Posterior vena cava (tissue), 2 donors: Measurements from ENCODE around the gene RNF2. TPM values are rescaled to one million over a fixed set of nuclear protein-coding genes. Genes with fewer than 3 reads are reported as not detected.
"Not testable (repeated sequence)": the region's sequence is repeated elsewhere in the genome, so short reads cannot be mapped to it uniquely, and the experiment has no call there.

Experiments used
- DNase-seq: peaks from one replicate; pipeline ENCODE4 v3.0.0-alpha.2; 2020; ENCODE audit warnings: low spot score
- intact Hi-C, 2 donors: fragments of 100-400 bp; cut with DNase I; formaldehyde crosslinking; loops; one replicate each; pipeline versions ENCODE4 v1.14.1 to v1.14.2; 2022 to 2023
- long read RNA-seq, 2 donors: library from polyadenylated mRNA; unstranded; transcript quantifications; one replicate each; pipeline ENCODE4 v2.0.0, GENCODE V29; 2020 to 2021
- total RNA-seq, 2 donors: library from RNA; stranded (reverse); fragmentation: NEBNext Ultra II Directional; extraction: Animal tissue kit (Norgen Biotek cat#: 25700); gene quantifications; one replicate each; pipeline ENCODE4 v1.2.1, GENCODE V29; 2021
- donor health status: DM: yes; HTN: yes; CAD: no.
- donor health status: DM: yes; HTN: yes; CAD: no.

Gene RNF2
- total RNA-seq, result 10 to 100 TPM; 15.3 to 15.4 TPM
- long read RNA-seq, donor 1, partial matches to known transcripts, result 0 of 2 reads
- long read RNA-seq, donor 1, other reads (novel, unspliced or antisense), result 0 of 2 reads
- long read RNA-seq, donor 2, transcript RNF2-202 (7 exons, 3,606 nt), result major isoform, 10 of 14 reads
- long read RNA-seq, donor 2, partial matches to known transcripts, result 0 of 14 reads
- long read RNA-seq, donor 2, other reads (novel, unspliced or antisense), result 2 of 14 reads

DNA sequence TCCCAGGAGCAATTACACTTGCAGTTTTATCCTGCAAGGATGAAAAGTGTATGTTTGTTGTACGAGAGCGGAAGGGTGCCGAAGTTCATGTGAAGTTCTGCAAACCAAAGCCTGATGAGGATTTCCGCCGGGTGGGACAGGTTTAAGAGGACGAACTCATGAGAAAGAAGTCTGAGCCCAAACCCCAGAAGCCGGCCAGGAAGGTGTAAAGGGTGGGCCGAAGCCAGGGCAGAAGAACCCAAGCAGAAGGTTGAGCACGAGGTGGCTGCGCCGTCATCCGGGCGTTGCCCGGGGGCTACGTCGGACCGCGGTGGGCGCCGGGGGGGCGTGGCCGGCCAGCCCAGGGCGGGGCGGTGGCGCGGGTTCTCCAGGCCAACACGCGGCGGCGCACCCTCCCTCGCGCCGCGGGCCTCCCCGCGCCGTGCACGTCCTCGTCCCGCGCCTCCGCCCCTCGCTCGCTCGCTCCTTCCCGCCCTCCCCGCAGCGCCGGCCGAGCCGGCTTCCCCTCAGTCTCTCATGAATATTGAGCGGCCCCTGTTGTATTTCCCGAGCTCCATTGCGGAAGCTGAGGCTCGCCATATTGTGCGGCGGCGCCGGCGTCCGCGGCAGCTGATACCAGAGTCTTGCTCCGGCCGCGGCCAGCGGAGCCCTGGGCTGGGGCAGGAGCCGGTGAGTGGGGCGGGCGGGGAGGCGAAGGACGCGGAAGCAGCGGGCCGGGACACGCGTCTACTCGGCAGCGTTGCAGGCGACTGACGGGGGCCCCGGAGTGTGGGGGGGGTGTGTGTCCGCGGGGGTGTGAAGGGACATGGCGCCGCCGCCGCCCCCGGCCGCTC, at the start of gene RNF2:
TSS of gene RNF2 (plus strand) at position 578 of the 833 bp plus-strand sequence. CDS start 41,996 bp downstream, outside the sequence.
- intact Hi-C loops, result no loop called here
- DNase-seq, result peak; percentile 94

- intact Hi-C loops, DNase-seq: not testable (repeated sequence)
Observed at GRCh38 chr1:184999974-185000373, 45.4 kb upstream of the RNF2 start.

DNA sequence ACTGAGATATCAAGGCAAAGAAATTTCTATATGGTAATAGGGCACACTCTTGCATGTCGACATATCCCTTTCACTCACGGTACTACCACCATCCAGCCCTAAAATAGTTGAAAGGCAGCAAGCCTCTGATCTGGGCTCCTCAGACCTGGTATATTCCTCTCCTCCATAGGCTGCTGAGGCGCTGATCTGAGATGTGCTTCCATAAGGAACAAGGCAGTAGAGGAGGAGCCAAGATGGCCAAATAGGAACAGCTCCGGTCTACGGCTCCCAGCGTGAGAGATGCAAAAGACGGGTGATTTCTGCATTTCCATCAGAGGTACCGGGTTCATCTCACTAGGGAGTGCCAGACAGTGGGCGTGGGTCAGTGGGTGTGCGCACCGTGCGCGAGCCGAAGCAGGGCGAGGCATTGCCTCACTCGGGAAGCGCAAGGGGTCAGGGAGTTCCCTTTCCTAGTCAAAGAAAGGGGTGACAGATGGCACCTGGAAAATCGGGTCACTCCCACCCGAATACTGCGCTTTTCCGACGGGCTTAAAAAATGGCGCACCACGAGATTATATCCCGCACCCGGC, 44.0 kb upstream of the RNF2 start:
- DNase-seq, intact Hi-C loops: not testable (repeated sequence)

GRCh38 chr1:185008838-185009237, 36.5 kb upstream of the RNF2 start:
- intact Hi-C loops, result no loop called here
- DNase-seq, result no peak

DNA sequence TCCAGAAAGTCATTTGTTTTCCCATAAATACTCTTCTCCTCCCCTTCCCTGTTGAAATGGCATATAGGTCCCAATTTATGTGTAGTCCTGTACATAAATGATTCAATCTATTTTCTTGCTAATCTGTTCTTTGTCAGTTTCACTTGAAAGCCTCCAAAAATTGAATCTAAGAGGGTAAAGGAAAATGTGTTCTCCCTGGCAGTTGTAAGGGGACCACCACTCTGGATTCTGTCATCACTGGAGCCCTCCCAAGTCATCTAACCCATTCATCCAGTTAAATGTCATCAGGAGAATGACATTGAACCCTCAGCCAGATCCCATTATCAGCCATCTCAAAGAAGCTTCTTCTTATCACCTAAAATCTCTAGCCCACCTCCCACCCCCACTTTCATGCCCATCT, 35.0 kb upstream of the RNF2 start:
- intact Hi-C loops, result no loop called here
- no peak for DNase-seq

DNA sequence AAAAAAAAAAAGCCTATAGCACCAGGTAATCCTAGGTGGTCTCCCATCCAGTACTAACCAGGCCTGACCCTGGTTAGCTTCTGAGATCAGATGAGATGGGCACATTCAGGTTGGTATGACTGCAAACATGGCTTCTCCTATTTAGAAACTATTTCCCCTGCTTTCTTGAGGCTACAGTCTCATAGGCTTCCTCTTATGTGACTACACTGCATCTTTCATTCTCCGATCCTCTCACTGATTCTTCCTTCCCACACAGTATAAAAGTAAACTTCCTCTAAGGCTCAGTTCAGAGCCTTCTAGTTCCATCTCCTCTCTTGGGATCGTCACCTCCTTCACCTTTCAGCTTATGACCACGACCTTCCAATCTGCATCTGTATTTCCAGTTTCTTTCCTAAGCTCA, 30.4 kb upstream of the RNF2 start:
- DNase-seq, result no peak
- intact Hi-C loops, result no loop called here

DNA sequence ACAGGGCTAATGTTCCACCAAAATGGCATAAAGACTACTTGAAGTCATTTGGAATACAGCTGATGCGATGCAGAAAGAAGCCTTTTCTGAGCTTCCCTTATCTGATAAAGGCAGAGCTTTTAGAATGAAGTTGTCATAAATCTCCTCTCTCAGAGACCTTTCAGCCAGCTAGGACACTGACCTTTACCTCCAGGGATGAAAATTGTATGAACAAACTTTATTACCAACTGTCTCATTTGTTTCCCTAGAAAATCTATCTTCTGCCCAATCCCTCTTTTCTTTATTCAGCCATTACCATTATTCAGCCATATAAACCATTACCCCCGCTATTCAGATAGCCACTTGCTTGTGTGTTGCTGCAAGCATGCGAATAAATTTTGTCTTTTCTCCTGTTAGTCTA, 29.7 kb upstream of the RNF2 start:
- no peak for DNase-seq
- intact Hi-C loops, result no loop called here

DNA sequence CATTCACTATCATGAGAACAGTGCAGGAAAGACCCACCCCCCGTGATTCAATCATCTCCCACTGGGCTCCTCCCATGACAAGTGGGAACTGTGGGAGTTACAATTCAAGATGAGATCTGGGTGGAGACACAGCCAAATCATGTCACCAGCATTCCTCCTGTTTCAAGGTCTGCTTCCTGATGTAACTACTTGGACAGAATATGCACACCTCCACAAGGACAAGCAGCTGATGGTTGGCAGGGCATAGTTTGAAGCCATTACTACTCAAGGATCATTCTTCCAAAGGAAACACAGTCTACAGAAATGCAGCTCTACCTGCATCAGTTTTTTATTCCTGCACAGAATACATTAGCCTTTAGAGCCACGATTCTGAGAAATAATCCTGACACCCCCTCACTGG, 28.5 kb upstream of the RNF2 start:
- intact Hi-C loops, result no loop called here
- no peak for DNase-seq

DNA sequence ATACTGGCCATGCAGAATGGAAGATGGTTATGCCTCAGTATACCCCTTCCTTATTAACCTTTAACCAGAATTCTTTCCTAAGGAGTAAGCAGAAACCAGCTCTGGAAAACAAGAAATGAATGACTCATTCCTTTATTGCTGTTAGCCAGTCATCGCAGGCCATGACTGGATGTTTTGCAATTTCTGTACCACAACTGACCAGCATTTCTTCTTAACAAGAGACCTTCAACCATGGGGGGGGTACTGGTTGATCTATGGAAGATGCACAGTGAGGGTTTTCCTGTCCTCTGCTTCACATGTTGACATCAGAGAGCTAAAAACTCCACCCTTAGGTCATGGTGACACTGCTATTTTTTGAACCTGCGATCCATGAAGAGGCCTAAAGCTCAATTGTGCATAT, 28.0 kb upstream of the RNF2 start:
- intact Hi-C loops, result no loop called here
- no peak for DNase-seq

GRCh38 chr1:185017966-185018365, 27.4 kb upstream of the RNF2 start:
- DNase-seq, result no peak
- intact Hi-C loops, result no loop called here

DNA sequence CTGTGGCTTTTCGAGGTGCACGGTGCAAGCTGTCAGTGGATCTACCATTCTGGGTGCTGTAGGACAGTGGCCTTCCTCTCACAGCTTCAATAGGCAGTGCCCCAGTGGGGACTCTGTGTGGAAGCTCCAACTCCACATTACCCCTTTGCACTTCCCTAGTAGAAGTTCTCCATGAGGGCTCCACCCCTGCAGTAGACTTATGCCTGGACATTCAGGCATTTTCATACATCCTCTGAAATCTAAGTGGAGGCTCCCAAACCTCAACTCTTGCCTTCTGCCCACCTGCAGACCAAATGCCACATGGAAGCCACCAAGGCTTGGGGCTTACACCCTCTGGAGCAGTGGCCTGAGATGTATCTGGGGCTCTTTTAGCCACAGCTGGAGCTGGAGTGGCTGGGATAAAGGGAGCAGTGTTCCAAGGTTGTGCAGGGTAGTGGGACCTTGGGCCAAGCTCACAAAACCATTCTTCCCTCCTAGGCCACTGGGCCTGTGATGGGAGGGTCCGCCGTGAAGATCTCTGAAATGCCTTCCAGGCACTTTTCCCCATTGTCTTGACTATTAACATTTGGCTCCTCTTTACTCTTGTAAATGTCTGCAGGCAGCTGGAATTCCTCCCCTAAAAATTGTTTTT, 18.0 kb upstream of the RNF2 start:
- intact Hi-C loops, result no loop called here
- no peak for DNase-seq

DNA sequence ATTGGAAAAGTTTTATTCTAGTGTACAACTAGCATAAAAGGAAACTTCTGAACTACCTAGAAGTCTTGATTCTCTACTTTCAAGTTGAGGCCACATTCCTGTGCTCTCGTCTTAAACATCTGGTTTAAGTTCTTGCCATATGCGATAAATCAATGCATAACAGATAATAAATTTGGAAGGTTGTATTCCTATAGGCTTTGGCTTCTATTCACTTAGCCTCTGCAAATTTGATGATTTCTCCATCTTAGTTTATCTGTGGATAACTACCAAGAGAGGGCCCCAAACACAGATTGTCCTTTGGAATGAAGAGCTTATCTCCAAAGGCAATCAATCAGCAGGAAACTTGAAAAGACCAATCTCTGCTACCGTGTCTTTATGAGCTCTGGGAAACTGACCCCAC, 11.7 kb upstream of the RNF2 start:
- no peak for DNase-seq
- intact Hi-C loops, result loop anchor here in 1 of 2 donors (5.0 kb wide), 1 partner anchor 609 kb away; no protein-coding TSS in a partner anchor

GRCh38 chr1:185035258-185035657, 10.1 kb upstream of the RNF2 start:
- intact Hi-C loops, result no loop called here
- DNase-seq, result no peak

DNA sequence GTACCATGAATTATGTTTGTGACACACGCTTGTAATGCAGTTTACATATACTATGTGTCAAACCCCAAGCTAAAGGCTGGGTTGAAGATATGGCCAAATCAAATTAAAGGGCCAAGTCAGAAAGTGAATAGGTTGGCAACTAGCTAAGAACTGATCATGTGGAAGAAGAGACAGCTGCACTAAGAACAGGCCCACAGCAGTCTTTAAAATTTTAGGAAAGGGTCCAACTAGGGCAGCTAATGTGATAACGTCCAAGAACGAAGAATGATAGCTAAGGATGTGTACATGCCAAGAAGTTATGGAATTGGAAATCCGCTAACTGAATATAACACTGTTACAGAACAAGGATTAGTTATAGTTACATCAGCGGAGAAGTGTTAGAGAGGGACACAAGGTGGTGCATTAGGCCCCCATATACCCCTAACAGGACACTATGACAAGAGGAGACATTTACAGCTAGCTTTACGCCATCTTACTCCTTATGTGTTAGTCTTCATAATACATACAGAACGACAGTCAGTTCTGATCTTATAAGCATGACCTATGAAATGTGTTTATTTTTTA, 6.5 kb upstream of the RNF2 start:
- intact Hi-C loops, result no loop called here
- no peak for DNase-seq

DNA sequence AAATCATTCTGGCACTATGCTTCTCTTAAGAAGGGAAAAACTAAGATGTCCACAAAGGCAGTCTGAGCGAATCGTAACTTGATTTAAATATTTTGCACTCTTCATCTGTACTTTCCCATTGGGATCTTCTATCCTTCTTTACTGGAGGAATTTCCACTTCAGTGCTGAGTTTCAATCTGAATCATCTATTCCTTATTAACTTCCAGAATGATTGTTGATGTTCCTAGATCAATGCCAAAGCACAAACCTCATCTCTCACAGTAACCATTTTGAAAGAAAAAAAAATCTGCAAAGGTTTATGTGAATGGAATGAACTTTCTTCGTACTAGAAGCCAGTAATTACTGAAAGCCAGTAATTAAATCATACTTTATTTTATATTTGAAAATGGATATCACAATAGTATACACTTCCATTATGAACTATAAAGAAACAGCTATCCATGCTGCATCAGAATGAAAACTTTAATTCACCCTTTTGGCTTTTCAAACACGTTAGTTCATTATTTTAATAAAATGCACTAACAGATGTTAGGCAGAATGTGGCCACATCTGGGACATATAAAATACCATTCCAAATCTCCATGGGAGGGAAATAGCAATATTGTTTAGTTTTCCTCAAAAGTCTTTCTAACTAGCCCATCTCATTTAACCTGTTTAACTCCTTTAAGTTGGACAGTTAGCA, 5.5 kb upstream of the RNF2 start:
- intact Hi-C loops, result no loop called here
- no peak for DNase-seq

DNA sequence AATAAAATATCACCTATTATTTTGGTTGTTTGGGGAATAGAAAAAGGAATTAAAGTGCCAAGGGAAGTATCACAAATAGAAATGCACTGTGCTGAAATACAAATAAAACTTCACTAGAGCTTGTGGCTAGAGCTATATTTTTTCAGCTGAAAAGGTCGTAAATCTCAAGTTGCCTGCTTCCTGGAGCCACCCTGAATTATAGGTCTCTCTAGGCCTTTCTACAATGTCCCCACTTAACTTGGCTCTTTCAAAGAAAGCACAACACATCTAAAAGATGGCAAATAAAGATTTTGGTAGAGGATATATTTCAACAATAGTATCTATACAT, 5.0 kb upstream of the RNF2 start:
- no peak for DNase-seq
- intact Hi-C loops, result no loop called here

- DNase-seq, result no peak
- intact Hi-C loops, result no loop called here
Observed at GRCh38 chr1:185041742-185042141, 3.6 kb upstream of the RNF2 start.

DNA sequence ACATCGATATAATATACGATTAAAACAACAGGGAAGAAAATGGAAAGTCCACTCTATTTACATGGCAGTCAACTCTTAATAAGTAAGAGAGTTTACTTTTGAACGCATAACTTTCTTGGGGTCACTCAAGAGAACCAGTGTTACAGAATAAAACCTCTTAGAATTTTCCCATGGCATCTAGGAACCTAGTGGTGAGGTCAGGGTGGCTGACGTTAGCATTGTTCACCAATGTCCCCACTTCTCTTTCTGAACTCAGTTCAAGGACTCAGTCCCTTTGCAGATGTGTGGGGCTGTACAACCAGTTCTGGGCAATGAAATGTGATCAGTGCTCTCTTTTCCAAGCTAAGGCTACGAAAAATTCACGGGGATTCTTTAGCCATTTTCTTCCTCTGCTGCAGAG, 2.6 kb upstream of the RNF2 start:
- intact Hi-C loops, result no loop called here
- no peak for DNase-seq

DNA sequence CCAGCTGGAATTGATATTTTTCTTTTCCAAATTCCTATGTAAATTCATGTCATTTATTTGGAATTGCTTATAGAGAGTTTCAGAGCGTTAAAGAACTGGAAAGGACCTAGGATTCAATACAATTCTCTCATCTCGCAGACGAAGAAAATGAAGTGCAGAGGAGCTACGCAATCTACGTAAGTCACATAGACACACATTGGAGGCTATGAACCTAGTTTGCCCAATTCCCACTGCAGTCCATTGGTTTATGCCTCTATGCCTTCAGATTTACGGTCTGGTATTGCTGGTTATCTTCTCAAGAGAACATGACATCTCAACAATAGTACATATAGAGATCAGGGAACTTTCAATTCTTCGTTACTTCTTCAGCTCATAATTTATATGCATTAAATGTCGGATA, 971 bp upstream of the RNF2 start:
- intact Hi-C loops, result no loop called here
- no peak for DNase-seq
